ENCODE results near the gene PCDHA8. TPM values are rescaled to one million over a fixed set of nuclear protein-coding genes. Genes with fewer than 3 reads are reported as not detected.

Gene PCDHA8
- total and polyA plus RNA-seq, 4 donors, result 0.63 to 4.3 (median 1.6) TPM

Other genes with a start within 250 kb of the PCDHA8 start
- 10 to 100 TPM; 38.3 to 42.4 TPM for gene CD14, start 208.0 kb upstream of the PCDHA8 start, total RNA-seq
- gene CD14, start 208.0 kb upstream of the PCDHA8 start, polyA plus RNA-seq (ENCODE audit: insufficient read length in 2 of 2), result 10 to 100 TPM in 1 of 2 donors, 1 to 10 TPM in 1; 7.9 to 11.3 TPM
- gene TMCO6, start 201.7 kb upstream of the PCDHA8 start, total RNA-seq, result 1 to 10 TPM; 6.7 to 9.3 TPM
- gene TMCO6, start 201.7 kb upstream of the PCDHA8 start, polyA plus RNA-seq (ENCODE audit: insufficient read length in 2 of 2), result 10 to 100 TPM; 11.6 to 16.2 TPM
- gene NDUFA2, start 193.6 kb upstream of the PCDHA8 start, total RNA-seq, result 10 to 100 TPM; 43.1 to 86.1 TPM
- 10 to 100 TPM; 95.1 to 96.2 TPM for gene NDUFA2, start 193.6 kb upstream of the PCDHA8 start, polyA plus RNA-seq (ENCODE audit: insufficient read length in 2 of 2)
- 100 to 1,000 TPM in 1 of 2 donors, 10 to 100 TPM in 1; 62.7 to 119 TPM for gene IK, start 193.4 kb upstream of the PCDHA8 start, total RNA-seq
- 100 to 1,000 TPM; 141 to 149 TPM for gene IK, start 193.4 kb upstream of the PCDHA8 start, polyA plus RNA-seq (ENCODE audit: insufficient read length in 2 of 2)
- 10 to 100 TPM in 1 of 2 donors, 1 to 10 TPM in 1; 9.4 to 11.7 TPM for gene WDR55, start 176.3 kb upstream of the PCDHA8 start, total RNA-seq
- 10 to 100 TPM; 15.9 to 22.1 TPM for gene WDR55, start 176.3 kb upstream of the PCDHA8 start, polyA plus RNA-seq (ENCODE audit: insufficient read length in 2 of 2)
- under 1 TPM; 0.40 to 0.72 TPM for gene DND1, start 167.6 kb upstream of the PCDHA8 start, total RNA-seq
- 1 to 10 TPM in 1 of 2 donors, not detected in 1; 2.4 TPM for gene DND1, start 167.6 kb upstream of the PCDHA8 start, polyA plus RNA-seq (ENCODE audit: insufficient read length in 2 of 2)
- 10 to 100 TPM; 51.4 to 65.1 TPM for gene HARS1, start 149.8 kb upstream of the PCDHA8 start, total RNA-seq
- 100 to 1,000 TPM in 1 of 2 donors, 10 to 100 TPM in 1; 86.3 to 100 TPM for gene HARS1, start 149.8 kb upstream of the PCDHA8 start, polyA plus RNA-seq (ENCODE audit: insufficient read length in 2 of 2)
- 10 to 100 TPM; 24.7 to 36.6 TPM for gene HARS2, start 149.7 kb upstream of the PCDHA8 start, total RNA-seq
- 10 to 100 TPM; 36.9 to 45.9 TPM for gene HARS2, start 149.7 kb upstream of the PCDHA8 start, polyA plus RNA-seq (ENCODE audit: insufficient read length in 2 of 2)
- gene ZMAT2, start 140.7 kb upstream of the PCDHA8 start, total RNA-seq, result 100 to 1,000 TPM in 1 of 2 donors, 10 to 100 TPM in 1; 36.5 to 102 TPM
- 100 to 1,000 TPM; 103 to 109 TPM for gene ZMAT2, start 140.7 kb upstream of the PCDHA8 start, polyA plus RNA-seq (ENCODE audit: insufficient read length in 2 of 2)
- 1 to 10 TPM; 1.0 to 4.5 TPM for gene PCDHA1, start 55.0 kb upstream of the PCDHA8 start, total RNA-seq
- gene PCDHA1, start 55.0 kb upstream of the PCDHA8 start, polyA plus RNA-seq (ENCODE audit: insufficient read length in 2 of 2), result 1 to 10 TPM; 6.5 to 9.7 TPM
- gene PCDHA2, start 46.3 kb upstream of the PCDHA8 start, total RNA-seq, result 1 to 10 TPM in 1 of 2 donors, under 1 TPM in 1; 0.99 to 3.3 TPM
- gene PCDHA2, start 46.3 kb upstream of the PCDHA8 start, polyA plus RNA-seq (ENCODE audit: insufficient read length in 2 of 2), result 1 to 10 TPM; 4.6 to 5.7 TPM
- 1 to 10 TPM; 2.1 to 8.3 TPM for gene PCDHA3, start 40.1 kb upstream of the PCDHA8 start, total RNA-seq
- gene PCDHA3, start 40.1 kb upstream of the PCDHA8 start, polyA plus RNA-seq (ENCODE audit: insufficient read length in 2 of 2), result 10 to 100 TPM in 1 of 2 donors, 1 to 10 TPM in 1; 9.5 to 13.2 TPM
- 1 to 10 TPM; 3.2 to 8.6 TPM for gene PCDHA4, start 34.1 kb upstream of the PCDHA8 start, total RNA-seq
- gene PCDHA4, start 34.1 kb upstream of the PCDHA8 start, polyA plus RNA-seq (ENCODE audit: insufficient read length in 2 of 2), result 1 to 10 TPM; 5.9 to 8.7 TPM
- 1 to 10 TPM; 1.4 to 3.0 TPM for gene PCDHA5, start 19.6 kb upstream of the PCDHA8 start, total RNA-seq
- 1 to 10 TPM; 3.7 to 4.4 TPM for gene PCDHA5, start 19.6 kb upstream of the PCDHA8 start, polyA plus RNA-seq (ENCODE audit: insufficient read length in 2 of 2)
- 1 to 10 TPM; 3.0 to 6.9 TPM for gene PCDHA6, start 13.2 kb upstream of the PCDHA8 start, total RNA-seq
- gene PCDHA6, start 13.2 kb upstream of the PCDHA8 start, polyA plus RNA-seq (ENCODE audit: insufficient read length in 2 of 2), result 10 to 100 TPM; 12.8 to 12.9 TPM
- 1 to 10 TPM; 1.8 to 4.8 TPM for gene PCDHA7, start 6.9 kb upstream of the PCDHA8 start, total RNA-seq
- gene PCDHA7, start 6.9 kb upstream of the PCDHA8 start, polyA plus RNA-seq (ENCODE audit: insufficient read length in 2 of 2), result 1 to 10 TPM; 6.2 to 6.4 TPM
- 1 to 10 TPM; 1.2 to 4.1 TPM for gene PCDHA9, start 7.2 kb downstream of the PCDHA8 start, total RNA-seq
- gene PCDHA9, start 7.2 kb downstream of the PCDHA8 start, polyA plus RNA-seq (ENCODE audit: insufficient read length in 2 of 2), result 1 to 10 TPM in 1 of 2 donors, under 1 TPM in 1; 0.11 to 3.5 TPM
- gene PCDHA10, start 14.7 kb downstream of the PCDHA8 start, total RNA-seq, result 1 to 10 TPM; 2.6 to 4.6 TPM
- gene PCDHA10, start 14.7 kb downstream of the PCDHA8 start, polyA plus RNA-seq (ENCODE audit: insufficient read length in 2 of 2), result 10 to 100 TPM in 1 of 2 donors, 1 to 10 TPM in 1; 1.1 to 10.8 TPM
- 10 to 100 TPM in 1 of 2 donors, 1 to 10 TPM in 1; 3.0 to 10.8 TPM for gene PCDHA11, start 27.8 kb downstream of the PCDHA8 start, total RNA-seq
- gene PCDHA11, start 27.8 kb downstream of the PCDHA8 start, polyA plus RNA-seq (ENCODE audit: insufficient read length in 2 of 2), result 10 to 100 TPM; 10.6 to 13.0 TPM
- gene PCDHA12, start 34.1 kb downstream of the PCDHA8 start, total RNA-seq, result 1 to 10 TPM; 2.5 to 3.8 TPM
- gene PCDHA12, start 34.1 kb downstream of the PCDHA8 start, polyA plus RNA-seq (ENCODE audit: insufficient read length in 2 of 2), result 1 to 10 TPM; 3.4 to 4.8 TPM
- gene PCDHA13, start 40.9 kb downstream of the PCDHA8 start, total RNA-seq, result 10 to 100 TPM in 1 of 2 donors, 1 to 10 TPM in 1; 1.9 to 12.4 TPM
- gene PCDHA13, start 40.9 kb downstream of the PCDHA8 start, polyA plus RNA-seq (ENCODE audit: insufficient read length in 2 of 2), result 1 to 10 TPM; 3.6 to 5.7 TPM
- 10 to 100 TPM in 1 of 2 donors, 1 to 10 TPM in 1; 3.3 to 14.2 TPM for gene PCDHAC1, start 85.1 kb downstream of the PCDHA8 start, total RNA-seq
- gene PCDHAC1, start 85.1 kb downstream of the PCDHA8 start, polyA plus RNA-seq (ENCODE audit: insufficient read length in 2 of 2), result 1 to 10 TPM; 3.6 to 3.8 TPM
- 10 to 100 TPM in 1 of 2 donors, 1 to 10 TPM in 1; 6.3 to 27.1 TPM for gene PCDHAC2, start 125.3 kb downstream of the PCDHA8 start, total RNA-seq
- gene PCDHAC2, start 125.3 kb downstream of the PCDHA8 start, polyA plus RNA-seq (ENCODE audit: insufficient read length in 2 of 2), result 10 to 100 TPM; 13.5 to 14.1 TPM
- gene PCDHB1, start 210.2 kb downstream of the PCDHA8 start, total RNA-seq, result under 1 TPM; 0.06 to 0.20 TPM
- gene PCDHB1, start 210.2 kb downstream of the PCDHA8 start, polyA plus RNA-seq (ENCODE audit: insufficient read length in 2 of 2), result under 1 TPM; 0.05 to 0.11 TPM